22Rv1 (cell line): ENCODE data around the gene SLC34A3.

Source experiments
- CTCF ChIP-seq: fragments of 450-650 bp; IDR thresholded peaks from 2 replicates; pipeline ENCODE4 v1.5.1; 2017; ENCODE audit warnings: mild to moderate bottlenecking
- ZFX ChIP-seq: fragments of 450-650 bp; IDR thresholded peaks from 2 replicates; pipeline ENCODE4 v1.6.1; 2017; ENCODE audit warnings: antibody characterized with exemption, borderline replicate concordance

GRCh38 chr9:137230705-137231371 lies at the start of gene SLC34A3:
- TF ChIP-seq CTCF (no peak), ZFX (no peak)
